ENCODE measurements around the gene KIAA0513. TPM values are rescaled to one million over a fixed set of nuclear protein-coding genes. Genes with fewer than 3 reads are reported as not detected.

Gene KIAA0513
- total and polyA plus RNA-seq, 2 of the 13 experiments (the other 11 are each of a cell fraction or from before 2014, with no cell fraction given): 1.8 TPM

DNA sequence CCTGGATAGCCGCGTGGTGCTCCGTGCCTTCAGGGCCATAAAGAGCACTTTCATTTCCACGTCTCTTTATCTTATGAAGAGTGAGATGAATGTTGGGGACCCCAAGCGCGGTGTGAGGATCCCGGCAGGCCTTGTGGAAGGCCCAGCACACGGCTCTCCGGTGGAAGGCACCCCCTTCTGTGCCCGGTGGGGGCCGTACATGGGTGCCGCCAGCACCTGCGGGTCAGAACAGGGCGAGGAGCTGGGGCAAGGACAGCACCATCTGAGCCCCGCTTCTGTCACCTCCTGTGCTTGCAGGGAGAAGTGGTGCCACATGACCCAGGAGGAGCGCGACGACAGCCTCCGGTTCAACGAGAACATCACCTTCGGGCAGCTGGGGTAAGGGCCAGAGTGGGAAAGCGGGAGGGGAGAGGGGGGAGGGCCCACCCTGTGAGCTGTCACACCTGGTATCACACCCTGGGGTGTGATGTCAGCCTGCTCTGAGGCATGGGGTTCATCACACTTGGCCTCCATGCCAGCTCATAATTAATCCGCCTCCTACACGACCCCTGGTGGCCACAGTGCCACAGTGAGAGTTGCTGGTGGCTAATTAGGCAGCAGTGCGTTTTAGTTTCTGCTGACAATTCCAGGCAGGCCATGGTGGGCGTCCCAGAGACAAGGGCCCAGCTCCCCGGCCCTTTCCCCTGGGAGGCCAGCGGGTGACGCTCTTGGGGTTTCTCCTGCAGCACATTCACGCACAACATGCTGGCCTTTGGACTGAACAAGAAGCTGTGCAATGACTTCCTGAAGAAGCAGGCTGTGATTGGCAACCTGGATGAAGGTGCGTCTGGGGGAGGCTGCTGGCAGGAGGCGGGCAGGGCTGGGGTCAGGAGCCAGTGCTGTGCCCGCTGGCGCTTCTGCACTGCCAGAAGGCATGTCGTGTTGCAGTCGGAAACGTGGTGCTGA, 59.0 kb downstream of the KIAA0513 start (continued):
- TF ChIP-seq HIC2 (CRISPR knock-in tag; IDR thresholded peaks at IDR 0.05; ENCODE audit: low read depth) (peak; percentile 42; the same call in 1 of the 2 replicates), ARID4A (CRISPR knock-in tag; IDR thresholded peaks at IDR 0.05; ENCODE audit: borderline replicate concordance) (no peak), SP4 (CRISPR knock-in tag; IDR thresholded peaks at IDR 0.05) (0 out of 2 replicates have a peak, but pooled peaks have one; percentile 35), SMC3 (IDR thresholded peaks at IDR 0.05; ENCODE audit: low read length) (peak; percentile 85), GABPB1 (CRISPR knock-in tag; IDR thresholded peaks at IDR 0.05) (peak; percentile 34; the same call in 1 of the 2 replicates), RBAK (CRISPR knock-in tag; IDR thresholded peaks at IDR 0.05) (0 out of 2 replicates have a peak, but pooled peaks have one; percentile 18), ISX (CRISPR knock-in tag; conservative IDR thresholded peaks at IDR 0.05) (no peak), FOSL2 (CRISPR knock-in tag; IDR thresholded peaks at IDR 0.05) (peak; percentile 36), ZNF576 (CRISPR knock-in tag; IDR thresholded peaks at IDR 0.05) (peak; percentile 97; the same call in 1 of the 2 replicates), ZNF280B (CRISPR knock-in tag; IDR thresholded peaks at IDR 0.05; ENCODE audit: borderline replicate concordance) (0 out of 2 replicates have a peak, but pooled peaks have one; percentile 49)
- TF ChIP-seq, protein P1, sequence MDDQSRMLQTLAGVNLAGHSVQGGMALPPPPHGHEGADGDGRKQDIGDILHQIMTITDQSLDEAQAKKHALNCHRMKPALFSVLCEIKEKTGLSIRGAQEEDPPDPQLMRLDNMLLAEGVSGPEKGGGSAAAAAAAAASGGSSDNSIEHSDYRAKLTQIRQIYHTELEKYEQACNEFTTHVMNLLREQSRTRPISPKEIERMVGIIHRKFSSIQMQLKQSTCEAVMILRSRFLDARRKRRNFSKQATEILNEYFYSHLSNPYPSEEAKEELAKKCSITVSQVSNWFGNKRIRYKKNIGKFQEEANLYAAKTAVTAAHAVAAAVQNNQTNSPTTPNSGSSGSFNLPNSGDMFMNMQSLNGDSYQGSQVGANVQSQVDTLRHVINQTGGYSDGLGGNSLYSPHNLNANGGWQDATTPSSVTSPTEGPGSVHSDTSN (CRISPR knock-in tag; IDR thresholded peaks at IDR 0.05; ENCODE audit: borderline replicate concordance): no peak
- TF ChIP-seq, protein P2, sequence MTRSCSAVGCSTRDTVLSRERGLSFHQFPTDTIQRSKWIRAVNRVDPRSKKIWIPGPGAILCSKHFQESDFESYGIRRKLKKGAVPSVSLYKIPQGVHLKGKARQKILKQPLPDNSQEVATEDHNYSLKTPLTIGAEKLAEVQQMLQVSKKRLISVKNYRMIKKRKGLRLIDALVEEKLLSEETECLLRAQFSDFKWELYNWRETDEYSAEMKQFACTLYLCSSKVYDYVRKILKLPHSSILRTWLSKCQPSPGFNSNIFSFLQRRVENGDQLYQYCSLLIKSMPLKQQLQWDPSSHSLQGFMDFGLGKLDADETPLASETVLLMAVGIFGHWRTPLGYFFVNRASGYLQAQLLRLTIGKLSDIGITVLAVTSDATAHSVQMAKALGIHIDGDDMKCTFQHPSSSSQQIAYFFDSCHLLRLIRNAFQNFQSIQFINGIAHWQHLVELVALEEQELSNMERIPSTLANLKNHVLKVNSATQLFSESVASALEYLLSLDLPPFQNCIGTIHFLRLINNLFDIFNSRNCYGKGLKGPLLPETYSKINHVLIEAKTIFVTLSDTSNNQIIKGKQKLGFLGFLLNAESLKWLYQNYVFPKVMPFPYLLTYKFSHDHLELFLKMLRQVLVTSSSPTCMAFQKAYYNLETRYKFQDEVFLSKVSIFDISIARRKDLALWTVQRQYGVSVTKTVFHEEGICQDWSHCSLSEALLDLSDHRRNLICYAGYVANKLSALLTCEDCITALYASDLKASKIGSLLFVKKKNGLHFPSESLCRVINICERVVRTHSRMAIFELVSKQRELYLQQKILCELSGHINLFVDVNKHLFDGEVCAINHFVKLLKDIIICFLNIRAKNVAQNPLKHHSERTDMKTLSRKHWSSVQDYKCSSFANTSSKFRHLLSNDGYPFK (CRISPR knock-in tag; IDR thresholded peaks at IDR 0.05; ENCODE audit: borderline replicate concordance): no peak

Measured in HepG2 (cell line).